GM18508 (cell line): ENCODE data around the gene NLGN1.
"Not testable (repeated sequence)": the region's sequence is repeated elsewhere in the genome, so short reads cannot be mapped to it uniquely, and the experiment has no call there.

Experiments used
- ATAC-seq: cut with Tn5 transposase; IDR thresholded peaks from one replicate; pipeline ENCODE4 v1.9.1; 2021; ENCODE audit warnings: moderate number of reproducible peaks; ENCODE audit not compliant: insufficient read depth, unreplicated experiment

Gene NLGN1

DNA sequence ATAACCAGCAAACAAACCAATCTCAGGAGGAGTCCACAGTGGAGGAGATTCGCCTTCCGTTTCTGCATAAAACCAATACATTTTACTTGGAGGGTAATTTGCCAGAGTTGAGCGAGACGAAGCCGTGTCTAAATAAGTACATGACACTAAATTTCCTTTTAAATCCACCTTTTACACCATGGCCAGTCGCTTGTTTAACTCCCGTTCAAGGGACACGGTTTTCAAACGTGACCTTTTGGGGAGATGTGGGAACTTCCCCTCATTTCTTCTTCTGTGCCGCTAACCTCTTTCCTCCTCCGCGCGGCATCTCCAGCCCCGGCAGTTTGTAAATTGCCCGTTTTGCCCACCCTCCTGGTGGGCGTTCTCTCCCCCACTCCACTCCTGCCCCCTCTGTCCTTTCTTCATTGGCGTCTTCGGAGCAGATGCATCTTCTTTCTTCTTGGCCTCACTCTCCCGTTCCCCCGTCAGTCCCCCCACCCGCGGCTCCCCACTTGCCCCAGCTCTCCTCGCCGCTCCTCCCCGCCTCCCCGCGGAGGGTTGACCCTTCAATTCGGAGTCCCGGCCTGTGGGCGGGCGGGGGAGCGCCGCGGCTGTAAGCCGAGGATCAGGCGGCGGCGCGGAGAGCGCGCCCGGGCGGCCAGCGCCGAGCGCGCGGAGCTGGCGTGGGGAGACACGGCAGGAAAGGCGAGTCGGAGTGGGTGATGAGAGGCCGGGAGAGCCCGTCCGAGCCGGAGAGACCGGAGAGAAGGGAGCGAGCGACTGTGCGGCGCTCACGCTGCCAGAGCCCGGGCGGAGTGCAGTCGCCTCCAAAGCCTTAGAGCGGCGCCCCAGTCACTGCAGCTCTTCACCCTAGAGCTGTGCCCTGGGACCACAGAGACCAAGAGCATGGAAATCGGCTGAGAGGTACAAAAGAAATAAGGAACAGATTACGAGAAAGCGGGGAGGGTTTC, at the start of gene NLGN1:
NLGN1 (plus strand) TSS at position 584 of the 950 bp plus-strand sequence.
- ATAC-seq = no peak

DNA sequence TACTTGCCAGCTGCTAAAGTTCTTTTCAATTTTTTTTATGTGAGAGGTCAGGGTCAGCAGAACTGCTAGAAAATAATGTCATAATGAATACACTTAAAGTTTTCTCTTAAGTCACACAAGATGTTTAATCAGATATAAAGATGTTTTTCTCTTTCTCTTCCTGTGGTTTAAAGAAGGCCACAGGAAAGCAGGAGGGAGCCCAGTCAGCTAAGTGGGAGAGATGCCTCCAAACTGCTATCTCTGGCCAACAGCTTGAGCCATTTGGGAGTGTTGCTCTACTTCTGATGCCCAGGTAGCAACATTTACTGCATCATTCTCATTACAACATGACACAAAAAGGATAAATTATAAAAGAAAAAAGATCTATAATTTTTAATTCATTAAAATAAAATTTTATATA, 45.7 kb upstream of the NLGN1 start:
- no peak for ATAC-seq

- not testable (repeated sequence) for ATAC-seq
Observed at GRCh38 chr3:173353137-173353536, 44.4 kb upstream of the NLGN1 start.

DNA sequence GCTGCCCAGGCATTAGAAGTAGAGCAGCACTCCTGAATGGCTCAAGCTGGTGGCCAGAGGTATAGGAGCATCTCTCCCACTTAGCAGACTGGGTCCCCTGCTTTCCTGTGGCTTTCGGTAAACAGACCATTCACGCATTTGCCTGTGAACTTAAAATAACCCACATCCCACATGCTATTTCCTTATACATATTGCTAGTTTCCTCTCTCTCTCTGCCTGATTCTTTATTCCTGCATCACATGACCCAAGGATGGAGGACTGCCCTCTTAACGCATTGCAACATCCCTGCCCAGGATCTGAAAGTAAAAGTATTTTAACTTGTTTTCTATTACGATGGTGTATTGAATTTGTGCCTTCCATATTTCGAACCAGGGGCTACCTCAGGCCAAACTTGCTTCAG, 43.4 kb upstream of the NLGN1 start:
- ATAC-seq = no peak

- no peak for ATAC-seq
Observed at GRCh38 chr3:173371848-173372487, 25.6 kb upstream of the NLGN1 start.

DNA sequence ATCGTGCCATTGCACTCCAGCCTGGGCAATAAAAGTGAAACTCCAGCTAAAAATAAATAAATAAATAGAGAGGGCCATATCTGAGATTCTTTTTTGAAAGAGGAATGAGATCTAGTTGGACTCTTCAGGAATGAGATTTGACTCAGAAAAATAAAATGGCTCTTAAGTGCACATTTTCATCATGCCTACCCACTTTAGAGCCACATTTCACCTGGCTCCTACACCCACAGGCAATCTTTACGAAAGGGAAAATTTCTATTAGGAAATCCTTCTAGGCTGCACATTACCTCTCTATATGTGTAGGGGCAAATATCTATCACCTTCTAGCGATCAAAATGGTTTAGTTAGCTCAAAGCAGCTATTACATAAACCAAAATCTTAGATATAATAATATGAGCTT, 16.9 kb upstream of the NLGN1 start:
- ATAC-seq = no peak

DNA sequence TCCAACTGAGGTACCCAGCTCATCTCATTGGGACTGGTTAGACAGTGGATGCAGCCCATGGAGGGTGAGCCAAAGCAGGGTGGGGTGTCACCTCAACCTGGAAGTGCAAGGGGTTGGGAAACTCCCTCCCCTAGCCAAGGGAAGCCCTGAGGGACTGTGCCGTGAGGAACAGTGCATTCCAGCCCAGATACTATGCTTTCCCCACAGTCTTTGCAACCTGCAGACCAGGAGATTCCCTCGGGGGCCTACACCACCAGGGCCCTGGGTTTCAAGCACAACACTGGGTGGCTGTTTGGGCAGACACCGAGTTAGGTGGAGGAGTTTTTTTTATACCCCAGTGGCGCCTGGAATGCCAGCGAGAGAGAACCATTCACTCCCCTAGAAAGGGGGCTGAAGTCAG, 15.6 kb upstream of the NLGN1 start:
- not testable (repeated sequence) for ATAC-seq

DNA sequence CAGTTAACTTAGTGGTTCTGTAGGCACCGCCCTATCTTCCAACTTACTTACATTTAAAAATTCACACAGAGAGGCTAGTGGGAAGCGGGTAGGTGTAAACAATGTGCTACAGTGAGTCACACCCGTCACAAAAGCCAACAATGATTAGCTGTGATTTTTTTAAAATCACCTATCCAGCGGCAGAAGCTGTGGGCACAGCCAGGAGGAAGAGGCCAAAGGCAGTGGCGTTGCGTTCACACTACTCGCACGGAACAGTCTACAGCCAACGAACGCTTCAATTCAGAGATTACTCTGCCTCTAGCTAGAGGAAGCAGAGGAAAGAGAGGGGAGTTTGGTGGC, 2.5 kb upstream of the NLGN1 start:
- no peak for ATAC-seq

- ATAC-seq = no peak
Observed at GRCh38 chr3:173395412-173396181, 1.9 kb upstream of the NLGN1 start.

- no peak for ATAC-seq
Observed at GRCh38 chr3:173396191-173397041, 1.1 kb upstream of the NLGN1 start.

DNA sequence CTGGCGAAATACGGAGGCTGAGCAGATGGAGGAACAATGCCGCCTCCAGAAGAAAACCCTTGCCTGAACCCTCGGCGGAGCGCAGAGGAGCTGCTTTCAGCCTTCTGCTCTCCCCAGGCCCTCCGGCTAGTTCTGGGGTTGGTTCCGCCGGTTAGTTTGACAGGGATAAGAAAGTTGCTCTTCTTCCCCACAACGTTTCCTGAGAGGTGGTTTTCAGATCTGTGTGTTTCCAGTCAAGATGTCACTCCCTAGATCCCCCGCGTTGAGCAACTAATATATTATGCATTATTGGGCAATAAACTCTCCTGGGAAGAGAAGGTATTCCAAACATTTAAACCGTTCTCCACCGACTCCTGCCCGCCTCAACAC, 551 bp downstream of the NLGN1 start:
- no peak for ATAC-seq

DNA sequence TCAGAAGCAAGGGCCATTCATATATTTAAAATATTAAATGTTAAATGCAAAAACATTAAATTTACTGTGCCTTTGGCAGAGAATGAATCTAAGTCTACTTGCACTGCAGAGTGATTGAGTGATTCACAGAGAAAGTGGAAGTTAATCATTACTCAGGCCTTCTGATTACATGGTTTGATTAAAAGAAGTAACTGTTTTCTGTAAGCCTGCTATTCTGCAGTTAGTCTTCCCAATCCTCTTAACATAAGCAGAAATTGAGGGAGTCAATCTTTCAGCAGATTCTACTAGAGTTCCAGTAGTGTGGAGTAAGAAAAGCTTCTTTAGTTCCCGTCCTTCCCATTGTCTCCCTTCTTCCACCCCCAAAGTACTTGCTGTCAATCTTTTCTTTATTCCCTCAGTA, 1.5 kb downstream of the NLGN1 start:
- no peak for ATAC-seq

- no peak for ATAC-seq
Observed at GRCh38 chr3:173401369-173401768, 3.8 kb downstream of the NLGN1 start.

DNA sequence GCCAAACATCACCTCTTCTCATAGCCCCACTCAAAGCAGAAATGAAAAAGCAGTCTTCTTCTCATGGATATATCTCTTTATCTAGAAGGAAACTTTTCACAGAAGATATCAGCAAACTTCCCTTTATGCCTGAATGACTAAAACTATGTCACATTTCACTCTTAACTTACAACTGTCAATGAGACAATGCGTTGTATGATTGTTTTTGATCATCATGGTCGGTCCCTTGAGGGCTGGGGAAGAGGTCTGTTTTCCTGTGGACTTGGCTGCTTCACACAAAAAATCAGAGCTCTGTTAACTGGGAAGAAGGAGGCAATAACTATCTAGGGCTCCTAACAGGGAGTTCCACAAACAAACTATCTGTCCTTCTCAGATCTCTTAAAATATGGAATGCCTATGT, 5.1 kb downstream of the NLGN1 start:
- ATAC-seq = no peak

GRCh38 chr3:173403376-173403775, 5.8 kb downstream of the NLGN1 start:
- no peak for ATAC-seq

DNA sequence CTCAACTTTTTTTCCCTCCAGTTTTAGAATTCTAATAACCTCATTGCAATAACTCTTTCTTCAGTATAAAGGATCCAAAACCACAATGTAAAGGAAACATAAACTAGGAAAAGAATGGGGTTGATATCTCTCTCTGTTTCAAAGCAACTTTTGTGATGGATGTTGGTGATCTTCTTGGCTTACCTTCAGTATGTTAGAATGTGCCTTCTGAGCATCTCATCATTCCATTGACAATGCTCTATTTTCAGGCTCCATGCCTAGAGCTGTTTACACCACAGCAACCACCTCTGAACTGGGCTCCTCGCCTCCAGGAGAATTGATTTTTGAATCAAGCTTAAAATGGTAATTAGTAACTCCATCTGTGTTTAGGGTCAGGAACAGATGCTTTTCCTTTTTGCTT, 6.6 kb downstream of the NLGN1 start:
- no peak for ATAC-seq

- ATAC-seq = no peak
Observed at GRCh38 chr3:173410436-173410835, 12.9 kb downstream of the NLGN1 start.

GRCh38 chr3:173410849-173411248, 13.3 kb downstream of the NLGN1 start:
- ATAC-seq = no peak

DNA sequence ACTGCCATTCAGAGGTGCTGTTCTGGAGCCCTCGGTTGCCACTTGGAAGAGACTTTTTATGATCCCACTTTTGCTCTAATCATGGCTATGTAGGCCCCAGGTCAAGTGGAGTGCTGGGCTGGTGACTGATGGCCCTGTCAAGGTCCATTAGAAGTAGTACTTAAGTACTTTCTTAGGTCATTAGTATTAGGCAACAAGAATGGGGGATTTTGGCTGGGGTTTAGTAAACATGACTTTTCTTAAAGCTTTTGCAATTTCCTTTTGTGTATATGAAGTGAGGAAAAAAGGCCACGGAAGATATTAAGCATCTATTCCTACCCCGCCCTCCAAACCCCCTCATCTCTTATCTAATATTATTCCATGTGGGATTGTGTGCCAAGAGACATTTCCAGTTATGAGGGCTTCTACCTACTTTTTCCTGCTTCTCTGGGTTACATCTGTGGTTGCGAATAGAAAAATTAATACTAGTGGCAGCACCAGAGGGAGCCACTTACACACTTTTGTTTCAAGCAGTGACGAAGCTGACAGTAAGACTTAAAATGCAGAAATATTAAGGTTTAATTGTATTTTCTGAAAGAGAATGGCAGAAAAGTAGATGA, 13.9 kb downstream of the NLGN1 start:
- no peak for ATAC-seq

GRCh38 chr3:173416070-173416469, 18.5 kb downstream of the NLGN1 start:
- no peak for ATAC-seq
